UCSD-AML1 (cell line): ENCODE data around the gene SAE1.
"Not testable (repeated sequence)": the region's sequence is repeated elsewhere in the genome, so short reads cannot be mapped to it uniquely, and the experiment has no call there.

Source experiments
- DNase-seq: peaks from one replicate; lab custom pipeline; 2025; ENCODE audit not compliant: unreplicated experiment; lab: John Stamatoyannopoulos, UW

The SAE1 gene

DNA sequence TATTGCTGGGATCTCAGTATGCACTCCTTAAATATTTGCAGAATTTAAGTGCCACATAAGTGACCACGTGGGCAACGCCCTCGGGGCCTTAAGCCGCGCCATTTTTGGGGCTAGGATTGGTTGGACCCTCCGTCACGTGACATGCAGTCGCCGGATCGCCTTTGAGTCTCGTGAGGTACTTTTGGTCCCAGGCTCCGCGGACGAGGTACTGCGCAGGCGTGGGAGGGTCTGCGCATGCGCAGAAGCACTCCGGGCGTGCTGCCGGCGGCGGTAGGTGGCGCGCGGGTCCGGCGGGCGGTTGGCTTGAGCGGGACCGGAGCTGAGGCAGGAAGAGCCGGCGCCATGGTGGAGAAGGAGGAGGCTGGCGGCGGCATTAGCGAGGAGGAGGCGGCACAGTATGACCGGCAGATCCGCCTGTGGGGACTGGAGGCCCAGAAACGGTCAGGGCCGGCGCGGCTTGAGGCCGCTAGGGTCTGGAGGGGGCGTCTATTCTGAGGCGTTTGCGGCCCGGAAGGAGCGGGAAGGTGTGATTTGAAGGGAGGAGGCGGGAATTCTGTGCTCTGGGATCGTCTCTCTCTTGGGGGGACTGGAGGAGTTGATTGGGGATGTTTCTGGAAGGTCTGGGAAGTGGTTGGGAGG, at the start of gene SAE1:
TSS of gene SAE1 (plus strand) at position 247 of the 639 bp plus-strand sequence. CDS start at position 343, 96 bp downstream.
- DNase-seq: peak; percentile 98

DNA sequence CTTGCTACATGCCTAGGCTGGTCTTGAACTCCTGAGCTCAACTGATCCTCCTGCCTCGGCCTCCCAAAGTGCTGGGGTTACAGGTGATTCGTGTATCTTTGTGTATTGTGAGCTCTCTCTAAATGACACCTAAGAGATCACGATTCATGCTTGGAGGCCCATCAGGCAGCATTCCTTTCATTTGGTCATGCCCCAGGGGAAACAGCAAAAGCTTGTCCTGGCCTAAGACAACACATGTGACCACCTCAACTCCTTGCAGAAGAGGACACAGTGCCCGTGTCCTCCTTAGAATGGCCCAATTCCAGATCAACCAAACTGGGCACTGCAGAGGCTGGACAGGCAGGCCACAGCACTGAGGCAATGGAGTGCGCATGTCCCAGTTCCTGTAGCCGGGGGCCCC, 49.5 kb upstream of the SAE1 start:
- DNase-seq: no peak

DNA sequence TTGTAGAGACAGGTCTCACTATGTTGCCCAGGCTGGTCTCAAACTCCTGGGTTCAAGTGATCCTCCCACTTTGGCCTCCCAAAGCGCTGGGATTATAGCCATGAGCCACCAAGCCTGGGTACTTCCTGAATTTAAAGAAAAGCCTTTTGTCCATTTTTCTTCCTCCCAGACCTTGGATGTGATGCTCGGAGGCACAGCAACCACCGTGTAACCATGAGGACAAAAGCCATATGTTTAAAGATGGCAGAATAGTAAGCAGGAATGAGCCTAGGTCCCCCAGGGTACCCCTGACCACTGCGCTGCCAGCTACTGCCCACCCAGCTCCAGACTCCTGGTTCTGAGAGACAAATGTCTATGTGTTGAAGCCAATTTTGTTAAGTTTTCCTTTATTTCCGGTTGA, 48.1 kb upstream of the SAE1 start:
- no peak for DNase-seq

DNA sequence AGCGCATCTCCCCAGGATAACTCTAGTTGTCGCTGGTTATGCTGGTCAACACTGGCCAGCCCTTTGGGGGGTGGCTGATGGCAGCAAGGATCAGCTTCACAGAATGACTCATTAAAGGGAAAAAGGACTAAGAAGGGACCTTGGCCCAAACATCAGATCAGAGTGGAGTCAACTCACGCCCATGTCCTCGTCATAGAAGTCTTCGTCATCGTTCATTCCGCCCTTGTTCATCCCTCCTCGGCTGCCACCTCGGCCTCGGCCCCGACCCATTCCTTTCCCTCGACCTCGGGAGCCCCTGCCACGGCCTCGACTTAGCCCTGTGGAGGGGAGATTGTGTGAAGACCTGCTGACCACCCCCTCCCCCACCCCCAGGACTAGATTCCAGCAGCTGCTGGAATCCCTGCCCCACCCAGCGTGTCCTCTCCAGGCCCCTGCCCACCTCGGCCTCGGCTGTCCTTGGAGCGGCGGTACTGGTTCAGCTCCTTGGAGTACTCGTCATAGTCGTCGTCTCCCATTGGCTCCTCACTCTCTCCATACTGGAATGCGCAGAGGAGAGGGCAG, 45.7 kb upstream of the SAE1 start:
- DNase-seq: no peak

DNA sequence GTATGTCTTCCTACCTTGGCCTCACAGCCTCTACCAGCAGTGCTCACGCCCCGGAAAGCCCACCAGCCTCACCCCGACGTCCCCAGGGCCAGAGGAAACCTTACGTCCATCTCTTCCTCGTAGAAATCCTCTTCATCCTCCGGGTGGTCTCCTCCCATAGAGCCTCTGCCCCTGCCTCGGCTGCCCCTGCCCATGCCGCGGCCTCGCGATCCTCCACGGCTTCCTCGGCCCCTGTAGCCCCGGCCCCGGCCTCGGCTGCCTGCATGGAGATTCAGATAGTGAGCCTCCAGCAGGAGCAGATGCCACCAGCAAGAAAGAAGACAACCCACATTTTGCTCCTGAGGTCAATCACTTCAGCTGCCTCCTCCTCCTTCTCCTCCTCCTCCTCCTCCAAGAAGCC, 44.4 kb upstream of the SAE1 start:
- DNase-seq: no peak

DNA sequence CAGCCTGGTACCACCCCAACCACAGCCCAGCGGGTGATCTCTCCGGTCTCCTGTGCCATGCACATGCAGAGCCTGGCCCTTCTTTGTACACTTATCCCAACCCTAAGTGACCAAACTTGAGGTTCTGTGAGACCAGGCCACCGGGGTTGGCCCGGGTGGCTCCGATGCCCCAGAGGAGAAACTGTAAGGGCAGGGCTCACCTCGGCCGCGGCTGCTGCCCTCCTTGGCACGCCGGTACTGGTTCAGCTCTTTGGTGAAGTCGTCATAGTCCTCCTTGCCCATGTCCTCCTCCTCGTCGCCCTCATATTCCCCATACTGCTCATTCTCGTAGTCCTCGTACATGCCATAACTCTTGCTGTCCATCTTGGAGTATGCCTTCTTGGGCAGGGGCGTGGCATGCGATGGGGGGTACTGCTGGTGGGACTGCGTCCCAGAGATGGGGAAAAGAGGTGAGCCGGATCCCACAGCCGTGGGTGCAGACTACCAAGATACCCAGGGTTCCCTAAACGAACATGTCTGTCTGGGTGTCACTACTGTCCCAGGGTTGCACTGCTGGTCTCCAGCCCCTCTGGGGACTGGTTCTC, 40.8 kb upstream of the SAE1 start:
- no peak for DNase-seq

DNA sequence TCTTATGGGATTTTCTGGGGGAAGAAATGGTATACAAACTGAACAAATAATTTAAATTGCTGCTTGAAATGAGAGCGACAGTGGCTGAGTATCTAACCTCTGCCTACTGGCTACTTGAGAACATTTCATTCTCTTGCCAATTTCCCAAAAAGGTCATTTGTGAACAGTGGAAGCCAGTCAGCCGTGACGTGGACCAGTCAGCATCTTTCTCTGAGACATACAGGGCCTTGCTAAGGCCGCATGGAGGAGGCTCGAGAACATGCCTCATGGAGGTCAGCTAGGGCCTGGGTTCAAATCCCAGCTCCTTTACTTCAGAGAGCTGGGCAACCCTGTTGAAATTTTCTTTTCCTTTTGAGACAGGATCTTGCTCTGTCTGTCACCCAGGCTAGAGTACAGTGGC, 37.4 kb upstream of the SAE1 start:
- no peak for DNase-seq

DNA sequence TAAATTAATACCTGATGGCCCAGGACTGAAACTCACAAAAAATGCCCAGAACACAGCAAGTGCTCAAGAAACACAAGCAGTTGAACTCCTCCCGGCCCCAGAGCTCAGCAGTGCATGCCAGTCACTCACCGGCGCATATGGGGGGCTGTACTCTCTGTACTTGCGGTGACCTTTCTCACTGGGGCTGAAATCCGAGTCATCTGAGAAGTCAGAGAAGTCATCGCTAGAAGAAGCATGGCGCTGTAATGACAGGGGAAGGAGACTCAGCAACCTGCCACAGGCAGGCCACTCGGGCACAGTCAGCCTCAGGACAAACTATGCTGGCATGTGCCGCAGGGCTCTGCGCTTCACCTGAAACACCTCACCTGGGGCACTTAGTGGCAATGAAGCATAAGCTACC, 36.8 kb upstream of the SAE1 start:
- no peak for DNase-seq

DNA sequence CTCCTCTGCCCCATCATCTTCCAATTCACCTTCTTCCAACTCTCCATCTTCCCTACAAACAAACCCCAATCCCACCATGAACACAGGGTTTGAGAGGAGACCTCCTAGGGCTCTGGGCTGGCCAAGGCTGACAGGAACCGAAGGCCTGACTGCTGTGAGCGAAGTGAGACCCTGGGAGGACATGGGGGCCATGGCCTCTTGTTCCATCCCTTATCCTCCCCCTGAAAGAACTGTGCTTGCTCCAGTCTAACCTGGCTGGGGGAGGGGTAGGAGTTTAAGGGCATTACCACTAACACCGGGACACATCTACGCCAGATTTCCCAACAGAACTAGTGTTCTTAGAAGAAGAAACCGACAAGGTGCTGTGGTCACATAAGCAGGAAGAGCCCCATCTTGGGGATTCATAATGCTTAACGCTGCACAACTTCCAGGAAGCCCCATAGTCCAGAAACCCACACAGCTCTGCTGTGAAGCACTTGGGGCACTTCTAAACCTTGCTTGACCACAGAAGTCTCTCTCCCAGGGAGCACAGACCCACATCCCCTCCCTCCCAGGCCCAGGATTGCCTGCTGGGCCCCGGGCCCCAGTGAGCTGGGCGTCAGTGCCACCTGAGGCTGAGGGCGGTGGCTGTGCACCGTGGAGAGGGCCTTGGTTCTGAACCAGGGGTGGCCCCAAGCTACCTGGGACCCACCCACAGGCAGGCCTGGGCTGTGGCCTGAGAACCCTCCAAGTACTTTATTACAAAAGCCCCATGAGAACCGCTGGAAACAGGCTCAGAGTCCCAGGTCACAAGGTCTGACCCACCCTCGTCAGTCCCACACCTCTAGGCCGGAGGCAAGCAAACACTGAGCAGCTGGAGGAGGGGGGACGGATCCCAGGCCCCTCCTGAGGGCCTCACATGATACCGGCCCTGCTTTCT, 35.8 kb upstream of the SAE1 start:
- DNase-seq: peak; percentile 63

DNA sequence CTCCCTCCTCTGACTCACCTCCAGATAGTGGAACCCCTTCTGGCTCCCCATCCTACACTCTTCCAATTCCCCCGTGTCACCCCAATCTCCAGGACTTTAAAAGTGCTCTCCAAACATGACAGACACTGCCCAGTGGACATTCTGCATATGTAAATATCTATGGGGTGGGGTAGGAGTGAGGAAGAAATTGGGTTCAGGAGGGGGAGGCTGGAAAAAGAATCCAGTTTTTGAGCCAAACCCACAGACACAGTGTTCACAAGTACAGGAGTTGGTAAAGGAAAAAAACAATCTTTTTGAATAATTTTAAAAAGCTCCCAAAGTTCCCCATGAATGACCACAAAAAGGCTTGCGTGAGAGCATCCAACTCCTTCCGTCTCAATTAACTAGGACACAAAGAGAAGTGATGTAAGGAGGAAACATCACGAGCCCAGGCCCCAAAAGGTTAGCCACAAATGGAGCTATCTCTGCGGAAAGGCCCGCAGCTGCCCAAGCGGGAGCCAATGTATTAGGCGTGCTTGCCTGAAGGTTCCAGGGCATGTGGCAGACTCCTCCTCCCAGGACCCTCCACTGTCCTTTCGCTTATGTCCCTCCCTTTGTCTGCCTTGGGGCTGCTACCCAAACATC, 35.0 kb upstream of the SAE1 start:
- DNase-seq: peak; percentile 41

DNA sequence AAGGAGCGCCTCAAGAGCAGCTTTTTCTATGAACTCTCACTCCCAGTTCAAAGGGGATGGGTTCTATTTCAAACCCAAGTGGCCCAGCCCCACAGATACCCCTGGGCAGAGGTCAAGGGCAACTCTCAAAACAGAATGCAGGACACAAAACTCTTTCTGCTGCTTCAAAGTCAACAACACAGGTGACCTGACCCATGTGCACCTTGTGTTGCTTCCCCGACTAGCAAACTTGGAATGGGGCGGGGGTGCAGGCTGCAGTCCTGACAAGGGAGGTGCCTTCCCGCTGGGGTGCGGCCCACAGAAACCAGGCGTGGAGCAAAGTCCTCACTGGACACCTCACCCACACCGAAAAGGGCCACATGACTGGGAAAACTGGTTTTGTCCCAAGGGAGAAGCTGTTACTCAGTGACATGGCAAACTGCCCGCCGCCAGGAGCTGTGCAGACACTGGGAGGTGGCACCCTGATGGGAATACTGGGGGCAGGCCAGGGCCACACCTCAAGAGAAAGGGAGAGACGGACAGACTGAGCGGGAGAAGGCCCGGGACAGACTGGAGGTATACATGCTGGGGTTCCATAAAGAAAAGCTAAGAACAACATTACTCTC, 34.4 kb upstream of the SAE1 start:
- DNase-seq: no peak

DNA sequence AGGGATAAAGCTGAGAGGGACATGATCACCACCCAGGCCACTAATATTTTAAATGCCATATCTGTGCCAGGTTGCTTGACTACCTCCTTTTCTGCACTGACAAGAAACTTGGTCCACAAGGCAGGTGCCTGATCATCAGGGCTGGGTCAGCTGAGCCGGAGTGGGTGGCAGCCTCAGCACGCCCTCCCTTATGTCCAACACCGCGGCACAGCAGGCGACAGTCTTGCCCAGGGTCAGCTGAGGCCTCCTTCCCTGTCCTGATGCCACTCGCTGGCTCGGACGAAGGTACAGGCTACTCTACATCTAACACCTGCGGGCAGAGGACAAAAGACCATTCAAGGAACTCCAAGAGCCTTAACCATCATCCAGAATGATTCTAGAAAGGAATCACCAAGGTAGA, 33.9 kb upstream of the SAE1 start:
- DNase-seq: no peak

DNA sequence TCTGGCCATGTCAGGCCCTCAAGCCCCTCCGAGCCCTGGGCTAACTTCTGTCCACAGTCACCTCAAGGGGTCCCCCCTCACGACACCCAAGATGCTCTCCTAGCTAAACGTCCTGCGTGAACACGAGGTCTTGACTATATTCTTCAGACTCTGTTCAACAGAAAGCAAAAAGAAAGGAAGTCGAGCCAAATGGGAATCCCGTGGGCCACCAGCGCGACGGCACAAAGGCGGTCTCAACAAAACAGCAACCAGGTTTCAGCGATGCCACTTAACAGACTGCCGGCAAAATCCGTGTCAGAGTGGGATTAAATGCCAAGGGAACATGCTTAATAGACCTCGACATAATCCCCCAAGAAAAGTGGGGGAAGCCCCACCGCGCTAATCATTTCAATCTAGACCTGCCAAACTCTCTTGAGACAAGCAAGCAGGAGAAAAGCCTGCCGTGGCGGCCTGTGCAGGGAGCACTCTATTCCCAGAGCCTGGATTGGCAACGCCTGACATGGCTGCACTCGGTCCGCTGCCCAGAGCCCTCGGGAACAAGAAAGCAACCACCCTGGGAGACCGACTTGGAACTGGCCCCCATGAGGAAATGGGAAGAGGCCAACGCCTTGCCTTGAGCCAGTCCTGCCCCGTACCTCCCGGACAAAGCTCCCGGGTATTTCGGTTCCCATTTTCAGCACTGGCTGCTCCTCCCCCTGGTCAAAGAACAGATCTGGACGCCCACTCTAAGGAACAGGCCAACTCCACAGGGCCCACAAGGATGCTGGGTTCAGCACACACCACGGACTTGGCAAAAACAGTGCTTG, 33.0 kb upstream of the SAE1 start:
- no peak for DNase-seq

DNA sequence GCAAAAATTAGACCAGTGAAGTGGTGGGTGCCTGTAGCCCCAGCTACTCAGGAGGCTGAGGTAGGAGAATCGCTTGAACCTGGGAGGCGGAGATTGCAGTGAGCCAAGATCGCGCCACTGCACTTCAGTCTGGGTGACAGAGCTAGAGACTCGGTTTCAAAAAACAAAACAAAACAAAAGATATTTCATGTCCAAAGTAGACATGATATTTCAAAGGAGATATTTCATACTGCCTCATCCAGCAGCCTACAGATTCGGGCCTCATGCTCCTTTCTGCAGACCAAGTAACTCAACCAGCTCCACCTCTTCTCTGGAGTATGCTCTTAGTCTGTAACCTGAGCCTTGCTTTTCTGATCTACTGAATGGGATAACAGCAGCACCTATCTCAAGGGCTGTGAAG, 32.0 kb upstream of the SAE1 start:
- no peak for DNase-seq

DNA sequence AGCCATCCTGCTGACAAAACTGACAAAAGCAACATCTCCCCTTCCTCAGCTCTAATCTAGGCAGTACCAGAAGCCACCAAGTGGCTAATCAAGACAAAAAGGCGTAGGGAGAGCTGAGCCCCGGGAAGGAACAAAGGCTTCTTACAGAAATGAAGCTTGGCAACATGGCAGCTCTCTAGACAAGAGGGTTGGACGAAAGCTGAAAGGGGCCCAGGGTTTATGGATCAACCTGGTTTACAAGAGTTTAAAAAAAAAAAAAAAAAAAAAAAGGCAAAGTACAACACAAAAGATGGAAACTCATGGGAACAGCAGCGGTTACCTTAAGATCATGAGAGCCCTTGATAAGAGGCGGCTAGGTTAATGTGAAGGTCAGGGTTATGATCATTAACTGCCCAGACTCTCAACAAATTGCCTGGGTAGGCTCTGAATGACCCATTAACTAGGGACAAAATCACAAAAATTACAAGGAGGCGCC, 31.0 kb upstream of the SAE1 start:
- no peak for DNase-seq

DNA sequence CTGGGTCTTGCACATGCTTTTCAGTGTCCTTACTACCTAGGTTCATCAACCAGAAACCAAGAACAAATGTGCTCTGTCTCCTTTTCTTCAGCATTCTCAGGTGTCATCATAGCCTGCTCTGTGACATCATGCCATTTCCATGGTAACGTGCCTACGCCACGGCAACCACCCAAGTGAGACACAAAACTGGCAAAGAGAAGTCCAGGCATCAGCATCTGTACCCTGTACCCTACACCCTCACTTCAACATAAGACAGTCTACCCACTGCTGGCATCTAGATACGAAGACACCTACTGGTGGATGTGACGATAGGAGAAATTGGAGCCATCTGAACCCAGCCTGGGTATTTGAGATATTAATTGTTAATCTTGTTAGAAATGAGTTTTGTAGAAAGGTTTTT, 30.3 kb upstream of the SAE1 start:
- DNase-seq: no peak

DNA sequence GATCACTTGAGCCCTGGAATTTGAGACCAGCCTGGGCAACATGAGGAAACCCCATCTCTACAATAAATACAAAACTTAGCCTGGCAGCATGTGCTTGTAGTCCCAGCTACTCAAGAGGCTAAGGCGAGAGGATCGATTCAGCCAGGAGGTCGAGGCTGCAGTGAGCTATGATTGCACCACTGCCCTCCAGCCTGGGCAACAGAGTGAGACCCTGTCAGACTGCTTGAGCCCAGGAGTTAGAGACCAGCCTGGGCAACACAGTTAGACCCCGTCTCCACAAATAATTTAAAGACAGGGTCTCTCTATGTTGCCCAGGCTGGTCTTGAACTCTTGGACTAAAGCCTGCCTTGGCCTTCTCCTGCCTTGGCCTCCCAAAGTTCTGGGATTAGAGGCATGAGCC, 29.5 kb upstream of the SAE1 start:
- not testable (repeated sequence) for DNase-seq

DNA sequence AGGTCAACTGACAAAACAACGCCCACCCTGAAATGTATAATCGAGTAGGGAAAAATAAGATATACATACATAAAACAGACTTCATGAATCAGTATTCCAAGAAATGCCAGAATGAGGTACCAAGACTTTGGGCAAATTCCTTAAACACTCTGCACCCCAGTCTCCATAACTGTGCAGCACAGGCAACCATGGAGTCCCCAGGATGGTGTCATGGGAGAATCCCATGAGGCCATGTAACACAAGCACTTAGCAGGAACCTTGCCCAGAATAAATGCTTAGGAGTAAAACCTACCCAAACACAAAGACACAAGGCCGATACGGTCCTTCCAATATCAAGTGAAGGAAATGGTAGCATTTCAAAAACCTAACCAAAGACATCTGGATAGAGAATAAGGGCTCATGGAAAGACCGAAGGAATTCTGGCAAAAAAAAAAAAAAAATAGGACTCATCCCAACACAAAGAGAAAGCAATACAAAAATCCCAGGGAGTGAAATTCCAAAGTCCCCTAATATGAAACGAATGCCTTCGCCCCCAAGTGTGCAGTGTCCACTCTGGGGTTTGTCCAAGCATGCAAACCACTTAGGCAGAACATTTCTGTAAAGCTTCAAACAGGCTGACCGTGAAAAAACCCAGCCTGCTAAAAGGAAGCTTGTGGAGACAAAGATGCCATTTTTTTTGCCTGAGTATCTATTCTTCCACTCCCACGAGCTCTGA, 28.1 kb upstream of the SAE1 start:
- no peak for DNase-seq

DNA sequence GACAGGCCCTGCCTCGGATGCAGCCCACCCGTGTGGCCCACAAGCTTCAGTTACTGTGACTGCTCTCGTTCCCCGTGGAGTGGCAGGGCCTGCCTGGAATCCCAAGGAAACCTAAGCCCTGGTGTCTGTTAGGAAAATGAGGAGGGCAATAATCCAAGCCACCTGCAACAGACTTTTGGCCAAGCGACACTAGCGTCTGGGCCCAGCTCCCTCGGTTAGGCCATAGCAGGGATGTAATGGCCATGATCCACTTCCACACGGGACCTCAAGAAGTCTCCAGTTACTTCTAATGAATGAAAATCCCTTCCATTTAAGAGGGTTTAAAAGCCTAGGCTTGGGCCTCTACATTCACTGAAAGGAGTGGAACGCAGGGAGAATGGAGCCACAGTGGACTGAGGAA, 26.0 kb upstream of the SAE1 start:
- DNase-seq: no peak
